HG03457 (cell line): ENCODE results near the gene TCERG1L.

Experiments
- ATAC-seq: cut with Tn5 transposase; IDR thresholded peaks from one replicate; pipeline ENCODE4 v1.9.1; 2021; ENCODE audit warnings: moderate number of reproducible peaks; ENCODE audit not compliant: unreplicated experiment

The TCERG1L gene

GRCh38 chr10:131211965-131212619 lies 99.4 kb downstream of the TCERG1L start:
- no peak for ATAC-seq

- no peak for ATAC-seq
Measured at GRCh38 chr10:131211559-131211958, 100.0 kb downstream of the TCERG1L start.

- no peak for ATAC-seq
Measured at GRCh38 chr10:131211146-131211545, 100.4 kb downstream of the TCERG1L start.

GRCh38 chr10:131210181-131210580 lies 101.3 kb downstream of the TCERG1L start:
- no peak for ATAC-seq

GRCh38 chr10:131207584-131208532 lies 103.7 kb downstream of the TCERG1L start:
- ATAC-seq: no peak

GRCh38 chr10:131207176-131207575 lies 104.3 kb downstream of the TCERG1L start:
- no peak for ATAC-seq

GRCh38 chr10:131206111-131206995 lies 105.2 kb downstream of the TCERG1L start:
- ATAC-seq: no peak

GRCh38 chr10:131205556-131205955 lies 106.0 kb downstream of the TCERG1L start:
- no peak for ATAC-seq

- ATAC-seq: no peak
Measured at GRCh38 chr10:131204406-131205152, 106.9 kb downstream of the TCERG1L start.

GRCh38 chr10:131203456-131204357 lies 107.8 kb downstream of the TCERG1L start:
- no peak for ATAC-seq

GRCh38 chr10:131202990-131203389 lies 108.5 kb downstream of the TCERG1L start:
- no peak for ATAC-seq

- no peak for ATAC-seq
Measured at GRCh38 chr10:131201741-131202515, 109.6 kb downstream of the TCERG1L start.

GRCh38 chr10:131200856-131201470 lies 110.6 kb downstream of the TCERG1L start:
- ATAC-seq: no peak

GRCh38 chr10:131199646-131200045 lies 111.9 kb downstream of the TCERG1L start:
- ATAC-seq: no peak

GRCh38 chr10:131198843-131199242 lies 112.7 kb downstream of the TCERG1L start:
- no peak for ATAC-seq

GRCh38 chr10:131198401-131198800 lies 113.1 kb downstream of the TCERG1L start:
- ATAC-seq: no peak

GRCh38 chr10:131196176-131196885 lies 115.2 kb downstream of the TCERG1L start:
- no peak for ATAC-seq
